NCI-H187 treated with DMSO at 0.1 percent for 48 hours (cell line): ENCODE measurements around the gene TIAM1.

Experiments used
- DNase-seq: peaks from one replicate; lab custom pipeline; 2025; lab: John Stamatoyannopoulos, UW

The TIAM1 gene, protein sequence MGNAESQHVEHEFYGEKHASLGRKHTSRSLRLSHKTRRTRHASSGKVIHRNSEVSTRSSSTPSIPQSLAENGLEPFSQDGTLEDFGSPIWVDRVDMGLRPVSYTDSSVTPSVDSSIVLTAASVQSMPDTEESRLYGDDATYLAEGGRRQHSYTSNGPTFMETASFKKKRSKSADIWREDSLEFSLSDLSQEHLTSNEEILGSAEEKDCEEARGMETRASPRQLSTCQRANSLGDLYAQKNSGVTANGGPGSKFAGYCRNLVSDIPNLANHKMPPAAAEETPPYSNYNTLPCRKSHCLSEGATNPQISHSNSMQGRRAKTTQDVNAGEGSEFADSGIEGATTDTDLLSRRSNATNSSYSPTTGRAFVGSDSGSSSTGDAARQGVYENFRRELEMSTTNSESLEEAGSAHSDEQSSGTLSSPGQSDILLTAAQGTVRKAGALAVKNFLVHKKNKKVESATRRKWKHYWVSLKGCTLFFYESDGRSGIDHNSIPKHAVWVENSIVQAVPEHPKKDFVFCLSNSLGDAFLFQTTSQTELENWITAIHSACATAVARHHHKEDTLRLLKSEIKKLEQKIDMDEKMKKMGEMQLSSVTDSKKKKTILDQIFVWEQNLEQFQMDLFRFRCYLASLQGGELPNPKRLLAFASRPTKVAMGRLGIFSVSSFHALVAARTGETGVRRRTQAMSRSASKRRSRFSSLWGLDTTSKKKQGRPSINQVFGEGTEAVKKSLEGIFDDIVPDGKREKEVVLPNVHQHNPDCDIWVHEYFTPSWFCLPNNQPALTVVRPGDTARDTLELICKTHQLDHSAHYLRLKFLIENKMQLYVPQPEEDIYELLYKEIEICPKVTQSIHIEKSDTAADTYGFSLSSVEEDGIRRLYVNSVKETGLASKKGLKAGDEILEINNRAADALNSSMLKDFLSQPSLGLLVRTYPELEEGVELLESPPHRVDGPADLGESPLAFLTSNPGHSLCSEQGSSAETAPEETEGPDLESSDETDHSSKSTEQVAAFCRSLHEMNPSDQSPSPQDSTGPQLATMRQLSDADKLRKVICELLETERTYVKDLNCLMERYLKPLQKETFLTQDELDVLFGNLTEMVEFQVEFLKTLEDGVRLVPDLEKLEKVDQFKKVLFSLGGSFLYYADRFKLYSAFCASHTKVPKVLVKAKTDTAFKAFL (N-terminal part only)

DNA sequence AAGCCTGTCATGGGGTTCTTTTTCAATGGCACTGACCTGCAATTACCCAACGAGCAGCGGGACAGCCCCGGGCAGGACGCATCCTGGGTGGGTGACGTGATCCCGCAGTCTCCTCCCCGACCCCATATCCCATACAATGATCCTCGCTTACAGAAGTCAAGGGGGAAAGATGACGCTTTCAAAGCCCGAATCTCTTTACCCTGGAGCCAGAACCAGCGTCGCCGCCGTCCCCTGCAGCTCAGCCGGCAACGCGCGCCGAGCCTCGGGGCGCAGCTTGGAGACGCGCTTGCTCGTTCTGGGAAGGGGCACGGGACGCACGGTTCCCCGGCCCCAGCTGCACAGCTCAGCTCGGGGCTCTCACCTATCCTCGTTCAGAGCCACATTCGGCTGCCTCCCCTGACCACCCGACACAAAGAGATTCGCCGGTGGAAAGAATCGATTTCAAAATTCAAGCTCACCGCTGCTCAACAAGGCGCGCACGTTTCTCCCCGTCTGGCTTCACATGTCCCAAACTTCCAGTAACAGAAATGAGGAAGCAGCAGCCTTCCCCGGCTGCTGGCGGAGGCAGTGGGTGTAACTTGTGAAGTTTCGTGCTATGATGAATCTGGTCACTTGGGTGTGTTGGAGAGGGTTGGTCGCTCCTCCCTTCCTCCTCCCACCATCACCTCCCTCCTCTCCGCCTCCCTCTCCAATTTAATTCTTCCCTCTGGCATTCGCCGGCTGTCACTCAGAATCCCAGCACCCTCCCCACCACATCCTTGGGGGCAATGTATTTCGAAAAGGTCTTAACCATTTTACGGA lies at the start of gene TIAM1:
Gene TIAM1 (minus strand): TSS at position 582 of the 801 bp plus-strand sequence. CDS start 77,289 bp downstream, outside the sequence.
- DNase-seq = no peak

DNA sequence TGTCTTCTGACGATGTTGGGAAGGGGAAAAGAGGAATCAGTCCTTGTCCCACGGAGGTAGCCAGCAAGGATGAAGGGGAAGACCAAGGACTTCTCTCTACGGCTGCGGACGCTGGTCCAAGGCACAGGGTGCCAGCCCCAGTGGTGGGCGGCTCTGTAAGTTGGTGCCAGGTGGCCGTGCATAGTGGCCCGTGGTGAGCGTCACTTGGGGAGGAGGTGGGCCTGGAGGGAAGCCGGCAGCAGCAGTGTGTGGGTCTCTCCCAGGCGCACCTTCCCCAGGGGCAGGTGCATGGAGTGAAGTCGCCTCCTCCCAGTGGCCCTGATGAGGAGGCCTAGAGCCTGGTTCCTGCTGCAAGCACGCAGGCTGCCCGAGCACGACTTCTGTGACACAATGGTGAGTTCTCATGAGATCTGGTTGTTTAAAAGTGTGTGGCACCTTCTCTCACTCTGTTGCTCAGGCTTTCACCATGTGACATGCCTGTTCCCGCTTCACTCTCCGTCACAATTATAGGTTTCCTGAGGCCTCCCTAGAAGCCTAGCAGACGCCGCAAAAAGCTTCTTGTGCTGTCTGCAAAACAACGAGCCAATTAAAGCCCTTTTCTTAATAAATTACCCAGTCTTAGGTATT lies 43.6 kb upstream of the TIAM1 start:
- DNase-seq = no peak

DNA sequence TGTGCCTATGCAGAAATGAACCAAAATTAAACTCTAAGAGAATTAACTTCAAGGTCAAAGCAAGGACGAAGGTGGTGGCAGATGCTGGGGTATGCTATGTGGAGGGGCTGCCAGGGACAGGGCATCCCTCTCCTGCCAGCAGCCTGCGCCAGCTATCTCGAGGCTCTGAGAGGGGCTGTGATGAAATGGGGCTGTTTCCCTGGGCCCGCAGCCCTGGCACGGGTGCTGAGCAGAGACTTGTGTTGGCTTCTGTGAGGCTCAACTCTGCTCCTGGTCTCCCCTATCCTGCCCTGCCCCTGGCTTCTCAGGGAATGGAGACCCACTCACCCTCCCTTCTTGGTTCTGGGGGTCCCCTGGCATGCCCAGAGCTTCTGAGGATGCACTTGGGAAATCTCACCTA lies 41.9 kb upstream of the TIAM1 start:
- no peak for DNase-seq

DNA sequence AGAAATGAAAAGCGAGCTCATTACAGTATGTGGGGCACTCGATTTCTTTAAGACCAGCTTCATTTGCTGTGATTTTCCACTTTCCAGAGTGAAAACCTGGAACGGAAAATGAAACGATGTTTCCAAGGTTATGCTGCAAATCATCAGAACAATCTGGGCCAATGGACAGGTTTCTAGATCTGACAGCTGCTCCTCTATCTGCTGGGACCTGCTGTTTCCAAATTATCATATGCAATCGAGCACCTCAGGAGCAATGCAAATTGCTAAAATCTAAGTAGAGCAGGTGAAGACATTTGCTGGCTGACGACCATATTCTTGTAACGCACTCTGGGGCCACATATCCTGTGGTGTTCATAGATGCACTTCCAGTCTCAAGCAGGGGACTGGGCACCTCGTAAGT lies 39.7 kb upstream of the TIAM1 start:
- DNase-seq = no peak

DNA sequence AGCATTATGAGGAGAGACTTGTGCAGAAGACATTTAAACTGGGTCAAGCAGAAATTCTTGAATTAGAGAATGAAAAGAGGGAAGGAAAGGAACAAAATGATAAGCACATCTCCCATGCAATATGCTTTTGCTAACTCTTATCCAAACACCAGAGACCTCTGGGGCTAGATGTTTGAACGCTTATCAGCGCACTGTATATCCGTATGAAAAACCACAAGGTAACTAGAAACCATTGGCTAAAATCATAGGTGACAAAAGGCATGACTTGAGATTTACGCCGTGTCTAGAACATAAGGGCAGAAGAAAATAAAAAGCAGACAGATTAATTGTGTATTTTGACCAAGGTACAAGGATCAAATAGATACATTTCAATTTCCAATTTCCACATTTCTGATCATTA lies 38.0 kb upstream of the TIAM1 start:
- DNase-seq = no peak

DNA sequence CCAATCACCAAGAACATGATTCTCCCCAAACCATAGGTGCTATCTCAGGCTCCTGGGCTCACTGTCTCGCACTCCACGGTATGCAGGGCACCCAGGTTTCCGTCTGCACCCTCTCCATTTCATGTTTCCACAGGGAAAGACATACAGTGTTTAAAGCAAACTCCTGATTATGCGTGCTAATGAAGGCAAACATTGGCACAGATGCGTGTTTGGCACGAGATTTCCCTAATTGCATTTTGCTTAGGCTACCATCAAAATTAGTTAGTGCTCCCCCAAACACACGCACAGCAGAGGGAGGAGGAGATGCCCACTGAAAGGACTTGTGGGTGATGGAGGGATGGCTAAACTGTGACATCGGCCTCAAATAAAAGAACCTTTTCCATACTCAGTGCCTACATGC lies 32.2 kb upstream of the TIAM1 start:
- no peak for DNase-seq

DNA sequence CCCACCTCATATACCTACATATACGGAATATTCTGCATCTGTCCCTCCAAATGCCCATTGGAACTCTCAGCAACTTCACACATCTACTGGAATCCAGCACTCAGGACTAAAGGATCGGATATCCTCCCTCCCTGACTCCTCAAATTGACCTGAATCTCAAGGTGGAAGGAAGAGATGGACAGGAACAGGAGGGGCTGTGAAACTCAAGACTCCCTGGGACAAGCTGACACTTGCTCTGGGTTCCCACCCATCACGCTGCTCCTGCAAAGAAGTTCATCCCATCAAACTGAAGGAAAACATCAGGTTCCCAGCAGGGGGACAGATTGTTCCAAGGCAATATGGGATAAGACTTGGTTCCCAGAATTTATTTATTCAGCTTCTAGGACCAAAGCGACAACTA lies 30.3 kb upstream of the TIAM1 start:
- no peak for DNase-seq

DNA sequence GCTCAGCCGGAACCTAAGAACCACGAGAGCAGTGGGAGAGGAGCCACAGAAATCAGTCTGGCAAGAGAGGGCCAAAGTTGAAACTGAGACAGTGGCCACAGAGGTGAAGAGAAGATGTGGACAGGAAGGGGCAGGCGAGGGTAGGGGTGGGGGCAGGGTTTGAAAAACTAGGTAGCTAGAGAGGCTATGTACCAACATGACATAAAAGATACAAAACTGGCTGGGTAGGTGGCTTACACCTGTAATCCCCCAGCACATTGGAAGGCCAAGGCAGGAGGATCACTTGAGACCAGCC lies 28.4 kb upstream of the TIAM1 start:
- DNase-seq = no peak

DNA sequence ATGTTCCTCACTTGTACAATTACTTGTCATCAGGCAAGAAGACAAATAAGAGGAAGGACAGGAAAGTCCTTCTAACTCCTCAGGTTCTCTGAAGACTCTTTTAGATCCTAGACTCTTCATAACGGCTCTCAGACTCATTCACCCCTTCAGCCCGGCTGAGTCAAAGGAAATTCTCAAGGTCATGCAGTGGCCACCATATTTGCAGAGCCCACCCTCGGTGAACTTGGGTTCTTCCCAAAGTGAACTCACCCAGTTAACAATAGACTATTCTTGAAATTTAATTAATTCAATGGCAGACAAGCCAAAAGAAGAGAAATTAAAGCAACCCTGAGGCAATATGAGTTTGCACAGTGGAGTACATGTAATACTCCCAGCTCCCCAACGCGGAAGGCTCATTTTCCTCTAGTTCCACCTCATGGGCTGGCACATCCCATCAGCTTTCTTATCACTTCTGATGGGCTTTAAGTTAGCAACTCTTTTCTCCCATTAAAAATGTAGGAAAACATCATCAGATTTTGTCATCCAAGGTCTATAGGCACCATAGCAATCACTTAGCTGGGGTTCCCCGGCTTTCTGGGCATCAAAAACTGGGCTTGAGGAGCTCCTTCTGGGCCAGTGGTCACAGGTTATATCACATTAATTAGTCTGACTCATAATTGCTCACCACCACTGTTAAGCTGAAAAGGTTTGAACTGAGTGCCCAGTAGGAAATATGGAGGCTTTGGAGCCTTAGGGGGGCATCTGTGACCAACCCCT lies 27.8 kb upstream of the TIAM1 start:
- no peak for DNase-seq

DNA sequence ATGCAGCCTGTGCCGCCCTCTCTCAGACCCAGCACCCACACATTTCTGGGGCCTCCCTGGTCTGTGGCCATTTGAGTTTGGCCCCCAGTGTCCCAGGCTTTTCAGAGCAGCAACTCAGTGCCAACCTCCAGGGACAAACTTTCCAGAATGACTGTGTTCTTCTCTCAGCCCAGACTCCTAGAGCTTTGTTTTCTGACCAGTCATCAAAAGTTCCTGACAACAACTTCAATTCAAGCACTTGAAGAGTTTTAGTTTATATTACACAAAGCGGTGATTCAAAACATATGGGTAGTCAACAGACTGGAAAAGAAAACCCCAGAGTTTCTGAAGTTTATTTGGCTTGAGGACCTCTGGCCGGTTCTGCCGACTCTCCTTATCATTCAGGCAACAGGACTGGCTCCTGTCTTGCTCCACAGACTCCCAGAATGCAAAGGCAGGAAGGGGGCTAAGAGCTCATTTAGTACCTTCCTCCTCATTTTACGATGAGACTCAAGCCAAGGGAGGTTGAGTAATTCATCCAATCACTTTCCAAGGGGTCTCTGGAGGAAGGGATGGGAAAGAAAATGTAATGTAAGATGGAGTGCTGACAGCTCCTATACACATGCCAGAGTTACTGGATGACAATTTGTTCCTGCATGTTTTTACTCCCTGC lies 27.0 kb upstream of the TIAM1 start:
- DNase-seq = no peak

DNA sequence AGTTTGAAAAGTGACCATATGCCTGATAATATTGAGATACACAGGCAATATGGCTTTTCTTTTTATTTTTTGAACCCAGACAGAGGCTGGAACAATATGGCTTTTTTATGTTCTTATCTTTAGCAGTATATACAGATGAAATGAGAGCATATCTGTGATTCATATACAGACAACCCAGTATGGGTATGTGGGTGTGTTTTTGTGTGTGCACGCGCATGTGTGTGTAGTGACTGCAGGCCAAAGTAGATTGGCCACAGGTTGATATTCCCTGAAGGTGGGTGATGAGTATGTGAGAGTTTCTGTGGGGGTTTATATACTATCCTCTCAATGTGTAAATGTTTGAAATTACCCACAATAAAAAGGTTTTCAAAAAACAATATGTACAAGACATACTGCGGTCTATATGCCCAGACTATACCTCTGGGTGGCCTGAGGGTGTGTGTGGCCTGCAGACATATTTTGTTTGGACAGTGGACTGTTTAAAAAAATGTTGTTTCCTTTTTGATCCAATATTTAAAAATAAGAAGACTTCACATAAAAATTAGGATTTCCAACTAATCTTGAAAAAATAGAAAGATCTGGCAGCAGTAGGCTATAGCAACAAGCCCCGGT lies 26.3 kb upstream of the TIAM1 start:
- no peak for DNase-seq

DNA sequence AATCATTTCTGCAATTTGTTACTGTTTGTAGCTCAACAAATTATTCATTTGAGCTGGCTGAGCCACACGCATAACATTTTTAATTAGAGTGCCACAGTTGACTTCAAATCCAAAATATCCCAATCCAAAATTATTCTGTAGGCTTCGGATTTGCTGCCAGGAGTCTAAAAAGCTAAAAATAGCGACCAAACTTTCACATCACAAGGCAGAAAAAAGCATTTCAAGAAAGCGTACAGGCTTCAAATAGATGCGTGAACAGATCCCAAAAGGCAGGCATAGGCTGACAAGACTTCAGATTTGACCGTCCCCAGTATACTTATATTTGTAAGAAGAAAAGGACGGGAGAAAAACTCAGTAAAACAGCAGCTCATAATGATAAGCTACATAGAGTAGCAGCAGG lies 24.3 kb upstream of the TIAM1 start:
- no peak for DNase-seq

DNA sequence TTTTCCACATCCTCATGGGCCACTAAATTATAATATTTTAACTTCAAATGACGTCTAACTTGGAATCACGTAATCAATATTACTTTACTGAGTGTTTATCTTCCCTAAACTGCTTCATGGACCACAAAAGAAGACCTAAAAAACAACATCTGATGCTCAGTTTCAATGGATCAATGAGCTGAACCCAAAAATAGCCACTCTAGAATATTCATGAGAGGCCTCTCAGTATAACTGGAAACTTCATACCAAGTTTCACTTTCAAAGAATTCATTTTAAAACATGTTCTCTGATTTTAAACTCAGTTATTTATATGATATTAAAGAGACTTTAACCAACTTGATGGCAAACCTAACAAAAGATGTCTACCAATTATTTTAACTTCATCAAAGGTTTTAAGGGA lies 23.7 kb upstream of the TIAM1 start:
- no peak for DNase-seq

DNA sequence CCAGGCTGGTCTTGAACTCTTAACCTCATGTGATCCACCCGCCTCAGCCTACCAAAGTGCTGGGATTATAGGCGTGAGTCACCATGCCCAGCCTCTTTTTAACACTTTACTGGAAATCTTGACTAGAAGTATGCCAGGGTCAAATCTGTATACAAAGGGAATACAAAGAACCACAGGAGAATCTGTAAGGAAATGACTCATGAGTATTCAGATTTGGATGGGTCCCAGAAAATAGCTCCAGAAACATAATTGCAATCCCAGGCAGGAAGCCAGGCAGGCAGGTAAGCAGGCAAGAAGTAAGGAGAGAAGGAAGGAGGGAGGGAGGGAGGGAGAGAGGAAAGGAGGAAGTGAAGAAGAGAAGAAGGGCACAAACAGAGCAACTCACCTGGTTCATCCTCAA lies 22.8 kb upstream of the TIAM1 start:
- DNase-seq = no peak

DNA sequence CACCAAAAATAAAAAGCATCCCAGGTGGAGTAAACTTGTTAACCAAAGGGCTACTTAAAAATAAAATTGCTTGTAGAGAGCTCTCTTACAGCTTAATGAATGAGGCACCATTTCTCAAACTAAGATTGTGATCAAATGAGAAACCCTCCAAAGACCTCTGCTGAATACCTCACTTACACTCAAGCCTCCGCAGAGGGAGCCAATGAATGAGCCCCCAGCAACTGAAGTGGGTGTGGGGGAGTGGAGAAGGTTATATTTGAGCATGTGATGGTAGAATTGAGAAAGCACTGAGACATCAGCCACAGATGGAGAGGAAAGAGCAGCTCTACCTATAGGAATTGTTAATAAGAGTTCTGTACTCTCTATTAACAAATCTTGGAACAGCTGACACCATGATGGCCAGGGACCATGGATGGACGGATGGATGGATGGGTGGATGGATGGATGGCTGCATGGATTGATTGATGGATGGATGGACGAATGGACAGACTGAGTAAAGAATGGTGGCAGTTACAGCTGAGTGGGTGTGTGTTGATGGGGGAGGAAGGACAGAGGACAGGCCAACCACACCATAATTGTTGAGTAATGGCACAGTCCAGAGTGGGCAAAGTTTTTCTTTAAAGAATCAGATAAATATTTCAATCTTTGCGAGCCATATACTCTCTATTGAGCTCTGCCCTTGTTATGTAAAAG lies 20.3 kb upstream of the TIAM1 start:
- DNase-seq = no peak

DNA sequence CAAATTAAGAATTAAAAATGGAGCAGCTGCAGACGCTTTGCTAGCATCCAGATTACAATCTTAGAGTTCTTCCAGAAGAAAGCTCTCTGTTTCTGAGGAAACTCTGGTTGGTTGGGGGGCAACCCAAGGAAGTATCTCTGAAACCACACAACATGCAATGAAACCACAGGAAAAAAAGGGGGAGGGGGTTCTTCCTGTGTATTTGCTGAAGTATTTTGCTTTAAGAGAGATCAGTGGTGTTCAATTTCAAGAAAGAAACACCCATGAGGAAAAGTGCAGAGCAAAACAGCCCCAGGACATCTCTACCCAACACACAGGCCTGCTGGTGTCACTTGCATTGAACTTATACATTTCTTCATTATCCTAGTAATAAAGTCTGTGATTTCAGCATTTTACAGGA lies 19.7 kb upstream of the TIAM1 start:
- DNase-seq = no peak

DNA sequence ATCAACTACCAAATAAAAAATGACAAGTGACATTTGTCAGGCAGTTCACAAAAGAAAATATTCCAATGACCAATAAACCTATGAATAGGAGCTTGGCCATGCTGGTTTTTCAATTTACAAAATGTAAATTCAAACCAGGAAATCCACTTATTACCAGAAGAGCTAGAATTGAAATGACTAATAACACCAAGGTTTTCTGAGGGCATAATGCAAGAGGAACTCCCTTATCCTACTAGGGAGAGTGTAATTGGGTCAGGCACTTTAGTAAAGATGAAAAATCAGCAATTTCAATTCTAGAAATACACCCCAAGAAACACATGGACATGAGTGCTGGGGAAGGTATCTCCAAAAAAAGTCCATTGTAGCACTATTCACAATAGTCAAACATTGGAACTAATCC lies 16.7 kb upstream of the TIAM1 start:
- DNase-seq = no peak

DNA sequence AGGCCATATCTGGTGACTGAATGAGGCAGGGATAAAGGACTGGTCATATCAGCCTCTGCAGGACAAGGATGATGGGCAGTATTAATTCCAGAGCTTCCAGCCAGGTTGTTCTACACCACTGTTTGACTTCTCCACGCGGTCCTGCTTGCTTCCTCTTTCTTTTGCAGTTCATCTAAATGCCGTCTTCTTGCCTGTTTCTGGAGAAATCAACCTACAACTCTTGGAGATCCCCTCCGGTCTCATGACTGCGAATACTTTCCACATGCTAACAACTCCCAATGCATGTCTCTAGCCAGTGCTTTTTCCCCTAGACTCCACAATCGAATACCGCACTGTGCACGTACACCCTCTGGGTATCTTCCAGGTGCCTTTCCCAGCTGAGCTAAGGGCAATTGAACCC lies 14.1 kb upstream of the TIAM1 start:
- no peak for DNase-seq

DNA sequence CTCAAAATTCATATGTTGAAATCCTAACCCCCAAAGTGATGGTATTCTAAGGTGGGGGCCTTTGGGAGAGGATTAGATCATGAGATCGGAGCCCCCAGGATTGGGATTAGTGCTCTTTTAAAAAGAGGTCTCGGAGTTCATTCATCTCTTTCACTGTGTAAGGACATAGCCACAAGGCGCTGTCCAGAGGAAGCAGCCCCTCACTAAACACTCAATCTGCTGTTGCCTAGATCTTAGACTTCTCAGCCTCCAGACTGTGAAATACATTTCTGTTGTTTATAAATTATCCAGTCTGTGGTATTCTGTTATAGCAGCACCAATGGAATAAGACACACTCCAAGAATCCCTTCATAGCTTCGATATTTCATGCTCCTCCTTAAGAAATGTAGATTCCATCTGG lies 12.4 kb upstream of the TIAM1 start:
- DNase-seq = no peak
